ENCODE measurements around the gene MUC4. TPM values are rescaled to one million over a fixed set of nuclear protein-coding genes. Genes with fewer than 3 reads are reported as not detected.
"Not testable (repeated sequence)": the region's sequence is repeated elsewhere in the genome, so short reads cannot be mapped to it uniquely, and the experiment has no call there.

The MUC4 gene
- total RNA-seq, 1 experiment from 2014 or later = 3.6 TPM

- H3K27ac Mint-ChIP-seq (ENCODE audit: unreplicated experiment) = no peak overlapping the region
- H3K27me3 Mint-ChIP-seq (ENCODE audit: unreplicated experiment) = peaks cover 22% of the 10 kb centered on the region
- intact Hi-C loops (cut with micrococcal nuclease; ENCODE audit: unreplicated experiment) = no loop called here
- H3K9me3 Mint-ChIP-seq (ENCODE audit: low read depth, unreplicated experiment) = no peaks in the 10 kb centered on the region
- no peak overlapping the region for H3K4me3 Mint-ChIP-seq (ENCODE audit: low read depth, unreplicated experiment)
- no peak for DNase-seq
- H3K36me3 Mint-ChIP-seq (ENCODE audit: insufficient read depth, unreplicated experiment) = peaks cover 12% of the 10 kb centered on the region
- CTCF ChIA-PET = interaction anchor here (1.4 kb wide), 1 partner anchor 11 kb away, joined by 3 read pairs; no protein-coding TSS in a partner anchor
- peaks cover 23% of the 10 kb centered on the region for H3K4me1 Mint-ChIP-seq (ENCODE audit: low read depth, unreplicated experiment)
- TF ChIP-seq CTCF (IDR thresholded peaks at IDR 0.05; ENCODE audit: unreplicated experiment) = no peak
- no TSS peak for BruUV-seq (replicated peaks)
These were observed 2.9 kb downstream of the MUC4 start for GRCh38 chr3:195808741-195809290.

- no peak for DNase-seq
- Mint-ChIP-seq H3K27ac (ENCODE audit: unreplicated experiment) (no peak overlapping the region), H3K4me3 (ENCODE audit: low read depth, unreplicated experiment) (no peak overlapping the region), H3K9me3 (ENCODE audit: low read depth, unreplicated experiment) (no peaks in the 10 kb centered on the region), H3K36me3 (ENCODE audit: insufficient read depth, unreplicated experiment) (peaks cover 12% of the 10 kb centered on the region), H3K27me3 (ENCODE audit: unreplicated experiment) (peaks cover 34% of the 10 kb centered on the region), H3K4me1 (ENCODE audit: low read depth, unreplicated experiment) (peaks cover 33% of the 10 kb centered on the region)
- no TSS peak for BruUV-seq (replicated peaks)
- intact Hi-C loops (cut with micrococcal nuclease; ENCODE audit: unreplicated experiment) = no loop called here
- CTCF ChIA-PET = no interaction called here
- no peak for TF ChIP-seq CTCF (IDR thresholded peaks at IDR 0.05; ENCODE audit: unreplicated experiment)
These were observed 4.0 kb downstream of the MUC4 start for GRCh38 chr3:195807681-195808121.

- no peak overlapping the region for H3K27ac Mint-ChIP-seq (ENCODE audit: unreplicated experiment)
- CTCF ChIA-PET = no interaction called here
- no TSS peak for BruUV-seq (replicated peaks)
- H3K27me3 Mint-ChIP-seq (ENCODE audit: unreplicated experiment) = peaks cover 42% of the 10 kb centered on the region
- peaks cover 33% of the 10 kb centered on the region for H3K4me1 Mint-ChIP-seq (ENCODE audit: low read depth, unreplicated experiment)
- no peaks in the 10 kb centered on the region for H3K9me3 Mint-ChIP-seq (ENCODE audit: low read depth, unreplicated experiment)
- no peak for TF ChIP-seq CTCF (IDR thresholded peaks at IDR 0.05; ENCODE audit: unreplicated experiment)
- no peak overlapping the region for H3K4me3 Mint-ChIP-seq (ENCODE audit: low read depth, unreplicated experiment)
- H3K36me3 Mint-ChIP-seq (ENCODE audit: insufficient read depth, unreplicated experiment) = peaks cover 12% of the 10 kb centered on the region
- intact Hi-C loops (cut with micrococcal nuclease; ENCODE audit: unreplicated experiment) = no loop called here
- DNase-seq = no peak
These were observed 4.9 kb downstream of the MUC4 start for GRCh38 chr3:195806916-195807231.

GRCh38 chr3:195806211-195806915, 5.4 kb downstream of the MUC4 start:
- peaks cover 45% of the 10 kb centered on the region for H3K27me3 Mint-ChIP-seq (ENCODE audit: unreplicated experiment)
- no peak for TF ChIP-seq CTCF (IDR thresholded peaks at IDR 0.05; ENCODE audit: unreplicated experiment)
- intact Hi-C loops (cut with micrococcal nuclease; ENCODE audit: unreplicated experiment) = no loop called here
- H3K4me1 Mint-ChIP-seq (ENCODE audit: low read depth, unreplicated experiment) = peaks cover 33% of the 10 kb centered on the region
- no peak overlapping the region for H3K4me3 Mint-ChIP-seq (ENCODE audit: low read depth, unreplicated experiment)
- H3K36me3 Mint-ChIP-seq (ENCODE audit: insufficient read depth, unreplicated experiment) = peaks cover 12% of the 10 kb centered on the region
- H3K27ac Mint-ChIP-seq (ENCODE audit: unreplicated experiment) = no peak overlapping the region
- no TSS peak for BruUV-seq (replicated peaks)
- no peak for DNase-seq
- no peaks in the 10 kb centered on the region for H3K9me3 Mint-ChIP-seq (ENCODE audit: low read depth, unreplicated experiment)
- CTCF ChIA-PET = interaction anchor here (0.6 kb wide), 1 partner anchor 86 kb away, joined by 3 read pairs; no protein-coding TSS in a partner anchor

GRCh38 chr3:195805588-195805987, 6.1 kb downstream of the MUC4 start:
- H3K9me3 Mint-ChIP-seq (ENCODE audit: low read depth, unreplicated experiment); H3K27ac Mint-ChIP-seq (ENCODE audit: unreplicated experiment): not testable (repeated sequence)

More at GRCh38 chr3:195805588-195805987, 6.1 kb downstream of the MUC4 start:
- peaks cover 33% of the 10 kb centered on the region for H3K4me1 Mint-ChIP-seq (ENCODE audit: low read depth, unreplicated experiment)
- CTCF ChIA-PET; H3K4me3 Mint-ChIP-seq (ENCODE audit: low read depth, unreplicated experiment); DNase-seq; intact Hi-C loops (cut with micrococcal nuclease; ENCODE audit: unreplicated experiment); BruUV-seq (replicated peaks): not testable (repeated sequence)
- peaks cover 12% of the 10 kb centered on the region for H3K36me3 Mint-ChIP-seq (ENCODE audit: insufficient read depth, unreplicated experiment)
- H3K27me3 Mint-ChIP-seq (ENCODE audit: unreplicated experiment) = peaks cover 45% of the 10 kb centered on the region

Data from Calu3 (cell line).